ENCODE data around the gene KCNAB1.

KCNAB1 gene

GRCh38 chr3:156201411-156202405, 81.3 kb downstream of the KCNAB1 start:
- Histone ChIP-seq H3K9me3 (no peaks in the 10 kb centered on the region), H3K36me3 (no peaks in the 10 kb centered on the region), H3K27me3 (no peaks in the 10 kb centered on the region), H3K4me3 (no peak overlapping the region), H3K27ac (no peak overlapping the region), H3K4me1 (peaks cover 0 to 56% (median 6%) of the 10 kb centered on the region in 4 donors)
- intact Hi-C loops (cut with DNase I; ENCODE audit: low total_unique reads), result no loop called here
- no peak for DNase-seq
- no peak for TF ChIP-seq CTCF (IDR thresholded peaks at IDR 0.05)

GRCh38 chr3:156206157-156206556, 85.8 kb downstream of the KCNAB1 start:
- intact Hi-C loops (cut with DNase I; ENCODE audit: low total_unique reads), result no loop called here
- no peaks in the 10 kb centered on the region for H3K27me3 ChIP-seq
- TF ChIP-seq CTCF (IDR thresholded peaks at IDR 0.05), result no peak
- no peak for DNase-seq
- H3K27ac ChIP-seq, result no peak overlapping the region
- H3K4me1 ChIP-seq, result peaks cover 0 to 77% (median 33%) of the 10 kb centered on the region in 4 donors
- H3K4me3 ChIP-seq, result no peak overlapping the region
- no peaks in the 10 kb centered on the region for H3K36me3 ChIP-seq
- no peaks in the 10 kb centered on the region for H3K9me3 ChIP-seq

- Histone ChIP-seq H3K4me1 (peaks cover 0 to 83% (median 30%) of the 10 kb centered on the region in 4 donors), H3K9me3 (no peaks in the 10 kb centered on the region), H3K27ac (peak overlapping the region in 1 of 2 donors; percentile 21), H3K4me3 (no peak overlapping the region), H3K36me3 (no peaks in the 10 kb centered on the region), H3K27me3 (no peaks in the 10 kb centered on the region)
- intact Hi-C loops (cut with DNase I; ENCODE audit: low total_unique reads), result no loop called here
- no peak for DNase-seq
- TF ChIP-seq CTCF (IDR thresholded peaks at IDR 0.05), result no peak
Measured at GRCh38 chr3:156207802-156208685, 87.7 kb downstream of the KCNAB1 start.

GRCh38 chr3:156209631-156210335, 89.4 kb downstream of the KCNAB1 start:
- no peak overlapping the region for H3K27ac ChIP-seq
- H3K36me3 ChIP-seq, result no peaks in the 10 kb centered on the region
- DNase-seq, result no peak
- H3K9me3 ChIP-seq, result no peaks in the 10 kb centered on the region
- no peak overlapping the region for H3K4me3 ChIP-seq
- TF ChIP-seq CTCF (IDR thresholded peaks at IDR 0.05), result no peak
- intact Hi-C loops (cut with DNase I; ENCODE audit: low total_unique reads), result no loop called here
- H3K4me1 ChIP-seq, result peaks cover 0 to 90% (median 30%) of the 10 kb centered on the region in 4 donors
- no peaks in the 10 kb centered on the region for H3K27me3 ChIP-seq

- no peak overlapping the region for H3K4me3 ChIP-seq
- peaks cover 0 to 96% (median 27%) of the 10 kb centered on the region in 4 donors for H3K4me1 ChIP-seq
- intact Hi-C loops (cut with DNase I; ENCODE audit: low total_unique reads), result no loop called here
- H3K9me3 ChIP-seq, result no peaks in the 10 kb centered on the region
- TF ChIP-seq CTCF (IDR thresholded peaks at IDR 0.05), result no peak
- DNase-seq, result no peak
- no peaks in the 10 kb centered on the region for H3K27me3 ChIP-seq
- H3K36me3 ChIP-seq, result no peaks in the 10 kb centered on the region
- H3K27ac ChIP-seq, result no peak overlapping the region
Measured at GRCh38 chr3:156211583-156211982, 91.2 kb downstream of the KCNAB1 start.

All from tibial artery (tissue), 4 donors.